Stomach (tissue), 9 donors: Measurements from ENCODE around the gene PBX2. TPM values are rescaled to one million over a fixed set of nuclear protein-coding genes. Genes with fewer than 3 reads are reported as not detected.

Source experiments
- DNase-seq, 2 donors: peaks; one replicate each; pipeline versions ENCODE4 v3.0.0 to v3.0.0-alpha.2; 2013 to 2019
- H3K27ac ChIP-seq, 5 donors: fragments of 200-600 bp in 4 of 5; sonication (generic) in 4 of 5; one replicate each; pipeline ENCODE4 v1.5.1; 2013 to 2019; ENCODE audit warnings: mild to moderate bottlenecking in 1 of 5, moderate library complexity in 1 of 5
- H3K27me3 ChIP-seq, 3 donors: fragments of 200-600 bp; sonication (generic); one replicate each; pipeline ENCODE4 v1.5.1; 2017 to 2019; ENCODE audit warnings: mixed run types in 1 of 3
- H3K36me3 ChIP-seq, 4 donors: fragments of 200-600 bp; sonication (generic); 1 replicate in 3 of 4; 2 replicates in 1 of 4; pipeline ENCODE4 v1.5.1; 2016 to 2019
- H3K4me1 ChIP-seq, 4 donors: fragments of 200-600 bp; sonication (generic); one replicate each; pipeline ENCODE4 v1.5.1; 2016 to 2019
- H3K4me3 ChIP-seq, 4 donors: fragments of 200-600 bp; sonication (generic) in 3 of 4; one replicate each; pipeline ENCODE4 v1.5.1; 2016 to 2019; ENCODE audit warnings: mild to moderate bottlenecking in 1 of 4
- H3K9me3 ChIP-seq, 4 donors: fragments of 200-600 bp; sonication (generic); one replicate each; pipeline ENCODE4 v1.5.1; 2016 to 2019
- EP300 ChIP-seq: sonication (generic); formaldehyde crosslinking; IDR thresholded peaks from one replicate; pipeline ENCODE4 v1.6.1; 2017; ENCODE audit warnings: antibody characterized with exemption
- POLR2A ChIP-seq, 4 donors: fragments of 450-650 bp; IDR thresholded peaks; one replicate each; pipeline ENCODE4 v1.6.1; 2016; ENCODE audit warnings: antibody characterized with exemption in 4 of 4, control low read depth in 2 of 4, mild to moderate bottlenecking in 1 of 4, moderate library complexity in 1 of 4
- POLR2AphosphoS5 ChIP-seq, 3 donors: sonication (generic); formaldehyde crosslinking; IDR thresholded peaks; one replicate each; pipeline ENCODE4 v1.6.1; 2016; ENCODE audit warnings: antibody characterized with exemption in 3 of 3
- WGBS, 5 donors: extraction: QIAGEN DNeasy Blood & Tissue Kit in 3 of 5; methylation state at CpG; one replicate each; pipeline versions ENCODE4 v1.1.5 to v1.1.7; 2013 to 2018; 5-methylcytosine and 5-hydroxymethylcytosine counted together
- intact Hi-C: fragments of 100-400 bp; cut with DNase I; formaldehyde crosslinking; loops from one replicate; pipeline ENCODE4 v1.15.1; 2023; ENCODE audit warnings: low total_unique reads
- polyA plus RNA-seq, 3 donors: library from polyadenylated mRNA; stranded (reverse); fragments of 200-250 nt; gene quantifications; one replicate each; pipeline ENCODE4 v1.2.3, GENCODE V29; 2013
- total RNA-seq, 5 donors: library from RNA; depleted of rRNA; stranded (reverse); fragments of >200 nt; gene quantifications; one replicate each; pipeline versions ENCODE4 v1.1.0 to v1.2.3, GENCODE V29; 2014 to 2016
- TF ChIP-seq, protein P1 (sequence below), 7 experiments: fragments of 450-650 bp in 4 of 7; fragments of 200-600 bp in 3 of 7; sonication (generic) in 3 of 7; IDR thresholded peaks; one replicate each; pipeline ENCODE4 v1.5.1; 2016 to 2019; ENCODE audit warnings: antibody characterized with exemption in 7 of 7, control low read depth in 2 of 7, mild to moderate bottlenecking in 1 of 7
- donor health status: healthy with polysubstance abuse.
- donor health status: Bipolar disorder and iron deficiency.
- donor health status: healthy.

The PBX2 gene
- total and polyA plus RNA-seq, 8 donors = 23.5 to 50.3 (median 35.1) TPM

DNA sequence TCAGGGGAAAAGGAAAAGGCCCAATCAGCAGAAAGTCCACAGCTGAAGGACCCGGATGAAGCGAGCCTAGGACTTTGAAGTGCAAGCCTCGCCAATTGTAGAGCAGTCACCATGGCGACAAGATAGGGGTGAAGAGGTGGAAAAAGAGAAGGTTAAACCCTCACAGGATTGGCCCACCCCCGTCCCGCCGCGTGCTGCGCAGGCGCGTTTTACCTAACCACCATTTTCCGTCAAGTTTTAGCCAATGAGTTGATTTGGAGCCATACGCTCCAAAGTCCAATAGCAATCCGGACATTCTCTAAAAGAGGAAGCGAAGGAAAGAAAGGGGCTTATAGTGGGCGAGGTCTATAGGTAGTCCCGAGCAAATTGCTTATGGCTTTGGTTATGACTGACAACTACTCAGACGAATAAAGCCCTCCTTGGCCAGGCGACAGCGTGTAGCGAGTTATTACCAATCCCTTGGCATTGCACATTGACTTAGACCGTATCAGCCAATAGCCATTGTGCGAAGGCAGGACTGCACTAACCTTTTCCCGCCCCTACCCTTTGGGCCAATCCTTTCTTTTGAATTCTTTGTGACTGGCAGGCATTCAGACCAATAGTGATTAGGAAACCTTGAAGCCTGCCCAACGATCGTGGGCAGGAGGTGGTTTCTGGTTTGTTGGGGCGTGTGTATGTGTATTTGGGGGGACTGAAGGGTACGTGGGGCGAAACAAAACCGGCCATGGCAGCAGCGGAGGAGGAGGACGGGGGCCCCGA lies 12.0 kb downstream of the PBX2 start, which contains the start of gene RNF5:
TSS of gene RNF5 (plus strand) at position 618 of the 759 bp plus-strand sequence. CDS start at position 725, 107 bp downstream.
- Histone ChIP-seq H3K9me3 (no peaks in the 10 kb centered on the region), H3K4me1 (peaks cover 52 to 87% (median 73%) of the 10 kb centered on the region in 4 donors), H3K27ac (peak within 1 kb of the TSS; percentile 91 to 100 (median 92)), H3K36me3 (peaks cover 20 to 34% (median 33%) of the 10 kb centered on the region in 4 donors), H3K27me3 (no peaks in the 10 kb centered on the region), H3K4me3 (peak within 1 kb of the TSS; percentile 86 to 98 (median 88))
- 0 to 1% (median 0%) methylated on average over 29 to 33 of the region's 33 CpGs for WGBS, 5 donors
- DNase-seq = peak; percentile 97 to 100
- no peak for TF ChIP-seq POLR2A (IDR thresholded peaks at IDR 0.05)
- TF ChIP-seq EP300 = no peak
- TF ChIP-seq, protein P1, sequence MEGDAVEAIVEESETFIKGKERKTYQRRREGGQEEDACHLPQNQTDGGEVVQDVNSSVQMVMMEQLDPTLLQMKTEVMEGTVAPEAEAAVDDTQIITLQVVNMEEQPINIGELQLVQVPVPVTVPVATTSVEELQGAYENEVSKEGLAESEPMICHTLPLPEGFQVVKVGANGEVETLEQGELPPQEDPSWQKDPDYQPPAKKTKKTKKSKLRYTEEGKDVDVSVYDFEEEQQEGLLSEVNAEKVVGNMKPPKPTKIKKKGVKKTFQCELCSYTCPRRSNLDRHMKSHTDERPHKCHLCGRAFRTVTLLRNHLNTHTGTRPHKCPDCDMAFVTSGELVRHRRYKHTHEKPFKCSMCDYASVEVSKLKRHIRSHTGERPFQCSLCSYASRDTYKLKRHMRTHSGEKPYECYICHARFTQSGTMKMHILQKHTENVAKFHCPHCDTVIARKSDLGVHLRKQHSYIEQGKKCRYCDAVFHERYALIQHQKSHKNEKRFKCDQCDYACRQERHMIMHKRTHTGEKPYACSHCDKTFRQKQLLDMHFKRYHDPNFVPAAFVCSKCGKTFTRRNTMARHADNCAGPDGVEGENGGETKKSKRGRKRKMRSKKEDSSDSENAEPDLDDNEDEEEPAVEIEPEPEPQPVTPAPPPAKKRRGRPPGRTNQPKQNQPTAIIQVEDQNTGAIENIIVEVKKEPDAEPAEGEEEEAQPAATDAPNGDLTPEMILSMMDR (IDR thresholded peaks at IDR 0.05) = no peak
- peak; percentile 22 to 74 (median 70) for TF ChIP-seq POLR2AphosphoS5 (IDR thresholded peaks at IDR 0.05)
- intact Hi-C loops = no loop called here

DNA sequence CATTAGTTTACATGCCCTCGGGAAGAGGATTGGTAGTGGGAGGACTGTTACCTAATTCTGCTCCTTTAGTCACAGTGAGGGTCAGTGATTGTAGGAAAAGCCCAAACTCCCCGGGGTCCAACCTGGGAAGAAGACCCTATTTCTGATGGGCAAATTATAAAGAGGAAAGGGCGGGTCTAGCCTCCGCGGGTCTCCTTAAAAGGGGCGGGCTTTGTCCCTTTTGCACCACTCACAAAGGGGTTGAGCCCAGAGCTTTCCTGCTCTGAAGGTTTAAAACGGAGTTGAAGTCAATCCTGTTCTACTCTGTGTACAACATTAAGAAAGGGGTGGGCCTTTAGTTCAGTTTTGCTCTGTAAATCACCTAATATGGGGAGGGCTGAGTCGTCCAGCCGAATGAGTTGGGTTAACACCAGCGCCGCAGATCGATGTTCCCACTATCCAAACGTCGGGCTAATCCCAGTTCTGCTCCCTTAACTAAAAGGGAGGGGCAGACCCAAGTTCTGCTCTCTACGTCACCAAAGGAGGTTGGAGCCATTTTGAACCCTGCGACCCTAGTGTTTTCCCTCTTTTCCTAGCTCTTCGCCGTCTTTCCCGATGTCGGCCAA lies 12.7 kb downstream of the PBX2 start:
- H3K36me3 ChIP-seq = peaks cover 20 to 27% (median 26%) of the 10 kb centered on the region in 4 donors
- peak; percentile 16 for TF ChIP-seq EP300
- peak in 2 of 3 donors; percentile 2 to 69 for TF ChIP-seq POLR2AphosphoS5 (IDR thresholded peaks at IDR 0.05)
- TF ChIP-seq, protein P1 (IDR thresholded peaks at IDR 0.05) = no peak
- TF ChIP-seq POLR2A (IDR thresholded peaks at IDR 0.05) = no peak
- intact Hi-C loops = no loop called here
- WGBS, 5 donors = 0 to 1% (median 0%) methylated on average over 20 of the region's 20 CpGs
- no peaks in the 10 kb centered on the region for H3K9me3 ChIP-seq
- H3K4me1 ChIP-seq = peaks cover 58 to 87% (median 70%) of the 10 kb centered on the region in 4 donors
- no peaks in the 10 kb centered on the region for H3K27me3 ChIP-seq
- peak overlapping the region; percentile 86 to 98 (median 88) for H3K4me3 ChIP-seq
- no peak for DNase-seq
- peak overlapping the region; percentile 91 to 100 (median 92) for H3K27ac ChIP-seq

DNA sequence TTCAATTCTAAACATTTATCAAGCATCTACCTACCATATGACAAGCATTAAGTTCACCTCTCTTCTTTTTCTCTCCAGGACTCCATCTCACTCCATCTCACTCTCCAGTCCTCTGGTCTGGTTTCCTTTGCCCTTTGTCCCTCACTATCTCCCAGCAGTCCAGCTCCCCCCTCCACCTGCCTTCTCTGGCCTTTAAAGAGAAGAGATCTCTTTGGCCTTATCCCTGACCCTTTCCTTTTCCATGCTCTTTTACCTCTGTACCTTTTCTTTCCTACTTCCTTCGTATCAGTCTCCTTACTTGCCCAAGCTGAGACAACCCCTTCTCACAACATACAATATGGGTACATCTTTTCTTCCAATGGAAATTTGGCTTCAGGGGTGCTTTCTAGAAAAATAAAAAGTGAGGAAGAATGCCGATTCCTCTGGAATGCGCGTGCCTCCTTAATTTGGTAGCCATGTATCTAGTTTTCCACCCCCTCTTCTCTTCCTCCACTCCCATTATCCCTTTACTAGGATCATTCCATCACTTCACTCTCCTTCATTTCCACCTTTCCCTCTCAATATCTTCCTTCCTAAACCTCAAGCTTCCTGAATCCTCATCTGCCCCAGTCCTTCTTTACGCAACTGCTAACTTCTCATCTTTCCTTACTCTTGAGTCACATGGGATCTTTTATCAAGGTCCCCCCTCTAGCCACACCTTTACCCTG lies 13.4 kb downstream of the PBX2 start:
- Histone ChIP-seq H3K4me1 (peaks cover 51 to 81% (median 64%) of the 10 kb centered on the region in 4 donors), H3K36me3 (peaks cover 18 to 21% (median 20%) of the 10 kb centered on the region in 4 donors), H3K27ac (peak overlapping the region; percentile 91 to 100 (median 92)), H3K27me3 (no peaks in the 10 kb centered on the region), H3K4me3 (peak overlapping the region; percentile 86 to 98 (median 88)), H3K9me3 (no peaks in the 10 kb centered on the region)
- 16 to 32% (median 18%) methylated on average over 5 of the region's 5 CpGs for WGBS, 5 donors
- TF ChIP-seq POLR2AphosphoS5 (IDR thresholded peaks at IDR 0.05) = peak; percentile 8 to 29 (median 24)
- no peak for TF ChIP-seq EP300
- TF ChIP-seq, protein P1 (IDR thresholded peaks at IDR 0.05) = no peak
- intact Hi-C loops = no loop called here
- no peak for DNase-seq
